ENCODE data around the gene DAZAP1.

The DAZAP1 gene

GRCh38 chr19:1393841-1394240, 13.5 kb upstream of the DAZAP1 start:
- no peak for DNase-seq (ENCODE audit: low read depth in 3 of 3)

- no peak for DNase-seq (ENCODE audit: low read depth in 3 of 3)
Observed at GRCh38 chr19:1394252-1395193, 12.9 kb upstream of the DAZAP1 start.

GRCh38 chr19:1395194-1396018, 12.0 kb upstream of the DAZAP1 start:
- no peak for DNase-seq (ENCODE audit: low read depth in 3 of 3)

GRCh38 chr19:1396019-1396767, 11.2 kb upstream of the DAZAP1 start:
- DNase-seq (ENCODE audit: low read depth in 3 of 3), result no peak

GRCh38 chr19:1396768-1397679, 10.4 kb upstream of the DAZAP1 start:
- DNase-seq (ENCODE audit: low read depth in 3 of 3), result no peak

DNA sequence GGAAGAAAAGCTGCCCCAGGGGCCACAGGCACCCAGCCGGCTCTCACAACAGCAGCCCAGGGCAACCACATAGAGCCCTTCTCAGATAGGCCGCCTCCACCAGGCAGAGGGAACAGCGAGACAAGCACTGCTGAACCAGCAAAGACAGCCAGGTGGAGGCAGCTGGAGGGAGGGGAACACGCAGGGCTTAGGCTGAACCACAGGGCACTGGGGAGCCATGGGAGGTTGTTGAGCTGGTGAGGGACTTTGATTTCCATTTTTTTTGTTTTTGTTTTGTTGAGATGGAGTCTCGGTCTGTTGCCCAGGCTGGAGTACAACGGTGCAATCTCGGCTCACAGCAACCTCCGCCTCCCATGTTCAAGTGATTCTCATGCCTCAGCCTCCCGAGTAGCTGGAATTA, 9.5 kb upstream of the DAZAP1 start:
- no peak for DNase-seq (ENCODE audit: low read depth in 3 of 3)

DNA sequence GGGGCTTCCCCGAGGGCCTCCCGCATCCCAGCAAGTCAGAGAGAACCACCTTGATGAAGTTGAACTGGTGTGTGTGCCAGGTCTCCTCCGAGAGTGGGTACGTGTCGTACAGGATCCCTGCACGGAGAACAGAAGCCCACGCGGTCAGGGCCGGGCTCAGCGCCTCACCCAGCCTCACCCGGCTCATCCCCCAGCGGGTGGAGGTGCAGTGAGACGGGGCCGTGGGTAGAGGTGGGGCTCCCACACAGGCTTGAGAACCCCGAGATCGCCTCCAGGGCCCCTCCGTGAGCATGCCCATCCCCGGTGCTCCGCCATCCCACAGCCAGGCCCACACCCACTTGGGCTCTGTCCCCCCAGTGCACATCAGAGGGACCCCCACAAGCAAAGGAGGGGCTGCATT, 8.3 kb upstream of the DAZAP1 start:
- no peak for DNase-seq (ENCODE audit: low read depth in 3 of 3)

- no peak for DNase-seq (ENCODE audit: low read depth in 3 of 3)
Observed at GRCh38 chr19:1399745-1400144, 7.6 kb upstream of the DAZAP1 start.

GRCh38 chr19:1400281-1401137, 6.9 kb upstream of the DAZAP1 start:
- no peak for DNase-seq (ENCODE audit: low read depth in 3 of 3)

- peak; percentile 38 to 56 (median 40) for DNase-seq (ENCODE audit: low read depth in 3 of 3)
Observed at GRCh38 chr19:1401138-1401888, 6.1 kb upstream of the DAZAP1 start, which contains the start of gene GAMT. GAMT (minus strand) TSS chr19:1401542; CDS start chr19:1401476, 66 bp downstream.

- DNase-seq (ENCODE audit: low read depth in 3 of 3), result no peak
Observed at GRCh38 chr19:1401889-1402217, 5.5 kb upstream of the DAZAP1 start.

- no peak for DNase-seq (ENCODE audit: low read depth in 3 of 3)
Observed at GRCh38 chr19:1402411-1403070, 4.8 kb upstream of the DAZAP1 start.

- DNase-seq (ENCODE audit: low read depth in 3 of 3), result peak; percentile 99
Observed at GRCh38 chr19:1406774-1407527, 435 bp upstream of the DAZAP1 start.

GRCh38 chr19:1408300-1409203, 1.2 kb downstream of the DAZAP1 start:
- peak; percentile 32 to 47 (median 33) for DNase-seq (ENCODE audit: low read depth in 3 of 3)

- no peak for DNase-seq (ENCODE audit: low read depth in 3 of 3)
Observed at GRCh38 chr19:1409204-1410005, 2.0 kb downstream of the DAZAP1 start.

Data from stimulated activated CD4-positive, alpha-beta T cell treated with anti-CD3 and anti-CD28 coated beads, TNF-alpha, amount 100 ng/mL, for 4 hours (primary cell).